Fibroblast of skin of back (primary cell): ENCODE measurements around the gene SNAPC1. TPM values are rescaled to one million over a fixed set of nuclear protein-coding genes. Genes with fewer than 3 reads are reported as not detected.
"Not testable (repeated sequence)": the region's sequence is repeated elsewhere in the genome, so short reads cannot be mapped to it uniquely, and the experiment has no call there.

Experiments used
- DNase-seq: peaks from one replicate; pipeline ENCODE4 v3.0.0-alpha.2; 2013
- polyA plus RNA-seq, 2 experiments: library from polyadenylated mRNA; unstranded; fragments of 120-200 nt; gene quantifications; one replicate each; pipeline ENCODE4 v1.2.1, GENCODE V29; 2013; ENCODE audit not compliant: insufficient read length in 2 of 2

The SNAPC1 gene
- polyA plus RNA-seq (2013, experiment 1 of 2; ENCODE audit: insufficient read length), result 14.3 TPM
- polyA plus RNA-seq (2013, experiment 2 of 2; ENCODE audit: insufficient read length), result 8.7 TPM

- peak; percentile 98 for DNase-seq
Measured at GRCh38 chr14:61761959-61762786, at the start of gene SNAPC1. TSS of gene SNAPC1 (plus strand) at chr14:61762420. CDS start at chr14:61762461, 41 bp downstream.

GRCh38 chr14:61713724-61714437 lies 48.3 kb upstream of the SNAPC1 start:
- DNase-seq, result no peak

- no peak for DNase-seq
Measured at GRCh38 chr14:61716956-61717355, 45.3 kb upstream of the SNAPC1 start.

GRCh38 chr14:61718039-61718438 lies 44.2 kb upstream of the SNAPC1 start:
- no peak for DNase-seq

- no peak for DNase-seq
Measured at GRCh38 chr14:61719344-61720293, 42.6 kb upstream of the SNAPC1 start.

GRCh38 chr14:61720294-61720661 lies 41.9 kb upstream of the SNAPC1 start:
- DNase-seq, result no peak

- DNase-seq, result no peak
Measured at GRCh38 chr14:61720741-61721140, 41.5 kb upstream of the SNAPC1 start.

- no peak for DNase-seq
Measured at GRCh38 chr14:61724133-61724532, 38.1 kb upstream of the SNAPC1 start.

- DNase-seq, result no peak
Measured at GRCh38 chr14:61726778-61727658, 35.2 kb upstream of the SNAPC1 start.

GRCh38 chr14:61730756-61731373 lies 31.4 kb upstream of the SNAPC1 start:
- DNase-seq, result no peak

GRCh38 chr14:61733972-61734371 lies 28.2 kb upstream of the SNAPC1 start:
- DNase-seq, result no peak

- no peak for DNase-seq
Measured at GRCh38 chr14:61736751-61737150, 25.5 kb upstream of the SNAPC1 start.

- DNase-seq, result no peak
Measured at GRCh38 chr14:61737915-61738314, 24.3 kb upstream of the SNAPC1 start.

- DNase-seq, result no peak
Measured at GRCh38 chr14:61739133-61739532, 23.1 kb upstream of the SNAPC1 start.

- DNase-seq, result no peak
Measured at GRCh38 chr14:61742371-61742770, 19.8 kb upstream of the SNAPC1 start.

GRCh38 chr14:61744238-61744637 lies 18.0 kb upstream of the SNAPC1 start:
- no peak for DNase-seq

- DNase-seq, result not testable (repeated sequence)
Measured at GRCh38 chr14:61746346-61746745, 15.9 kb upstream of the SNAPC1 start.

GRCh38 chr14:61746881-61747280 lies 15.3 kb upstream of the SNAPC1 start:
- no peak for DNase-seq

- no peak for DNase-seq
Measured at GRCh38 chr14:61747342-61747741, 14.9 kb upstream of the SNAPC1 start.

GRCh38 chr14:61749264-61749663 lies 13.0 kb upstream of the SNAPC1 start:
- peak; percentile 67 for DNase-seq

GRCh38 chr14:61749867-61750266 lies 12.4 kb upstream of the SNAPC1 start:
- DNase-seq, result peak; percentile 39
